ENCODE results near the gene DKKL1.

Gene DKKL1

DNA sequence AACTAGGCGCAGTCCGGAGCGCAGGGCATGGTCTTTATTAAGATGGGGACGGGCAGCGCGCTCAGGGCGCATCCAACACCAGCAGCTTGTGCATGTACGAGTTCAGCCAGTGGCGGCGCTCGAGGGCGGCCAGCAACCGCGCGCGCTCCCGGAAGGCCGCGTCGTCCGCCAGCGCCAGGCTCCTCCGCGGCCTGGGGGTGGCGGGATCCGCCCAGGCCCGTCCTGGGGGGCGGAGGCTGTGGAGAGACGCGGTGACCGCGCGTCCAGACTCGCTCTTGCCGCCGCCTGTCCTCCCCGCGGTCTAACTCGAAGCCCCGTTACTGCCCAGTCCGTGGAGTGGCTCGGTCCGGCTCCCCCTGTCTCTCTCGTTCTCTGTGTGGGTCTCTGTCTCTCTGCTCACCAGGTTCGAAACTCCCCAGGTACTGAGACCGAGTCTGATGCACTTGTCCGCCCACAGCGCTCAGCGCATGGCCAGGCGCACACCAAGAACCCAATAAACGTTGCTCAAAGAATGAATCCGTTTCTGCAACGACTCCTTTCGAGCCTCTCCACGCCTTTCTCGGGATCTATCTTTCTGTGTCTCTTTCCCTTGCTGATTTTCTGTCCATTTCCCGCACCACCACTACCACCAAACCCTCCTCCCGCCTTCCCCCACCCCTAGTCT is 58.9 kb downstream of the DKKL1 start:
- DNase-seq: peak in 1 of 2 experiments; percentile 26

DNA sequence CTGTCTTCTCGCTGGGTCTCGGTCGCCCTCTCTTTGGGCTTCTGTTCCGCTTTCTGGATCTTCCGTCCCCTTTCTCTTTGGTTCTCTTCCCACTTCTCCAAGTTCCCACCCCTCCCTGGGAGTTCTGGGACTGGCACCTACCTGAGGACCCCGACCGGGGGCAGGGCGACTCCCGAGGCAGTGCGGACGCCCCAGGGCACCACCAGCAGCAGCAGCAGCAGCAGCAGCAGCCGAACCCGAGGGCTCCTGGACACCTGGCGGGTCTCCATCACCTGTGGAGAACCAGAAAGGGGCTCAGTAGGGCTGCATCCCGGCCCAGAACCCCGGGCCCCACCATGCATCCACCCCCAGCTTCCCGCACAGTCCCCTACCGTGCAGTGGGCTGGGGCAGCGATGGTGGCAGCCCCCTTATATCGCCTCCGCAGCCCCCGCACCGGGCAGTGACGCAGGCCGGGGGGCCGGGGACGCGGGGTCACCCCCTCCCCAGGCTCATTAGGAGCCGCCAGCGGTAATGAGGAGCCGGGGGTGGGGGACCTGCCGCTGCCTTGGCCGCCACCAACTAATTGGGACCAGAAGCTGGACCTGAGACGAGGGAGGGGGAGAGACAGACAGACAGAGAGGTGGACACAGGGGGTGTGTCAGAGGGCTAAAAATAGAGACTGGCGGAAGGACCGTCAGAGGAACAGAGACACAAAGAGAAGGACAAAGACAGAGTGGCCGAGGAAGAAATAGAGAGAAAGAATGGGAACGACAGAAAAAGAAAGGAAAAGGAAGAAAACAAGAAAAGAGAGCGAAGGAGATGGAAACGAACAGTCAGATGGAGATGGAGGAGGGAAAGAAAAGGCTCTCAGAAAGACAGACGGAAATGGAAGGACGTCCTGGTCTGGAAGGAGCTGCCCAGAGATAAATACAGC is 59.7 kb downstream of the DKKL1 start, which contains the start of gene PTH2:
Gene PTH2 (minus strand): TSS at position 371 of the 914 bp plus-strand sequence. CDS start 102 bp downstream, at position 269.
- no peak for DNase-seq

DNA sequence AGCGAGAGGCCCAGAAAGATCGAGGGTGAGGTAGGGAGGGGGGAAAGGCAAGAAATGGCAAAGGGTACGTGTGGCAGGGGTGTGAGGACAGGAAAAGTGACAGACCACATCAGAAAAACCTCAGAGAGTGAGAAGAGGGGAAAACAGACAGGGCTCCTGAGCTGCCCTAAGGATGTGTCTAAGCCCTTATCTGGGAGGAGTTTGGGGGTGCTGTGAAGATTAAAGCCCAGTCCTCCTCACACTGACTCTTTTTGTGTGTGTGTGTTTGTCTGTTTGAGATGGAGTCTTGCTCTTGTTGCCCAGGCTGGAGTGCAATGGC is 60.3 kb downstream of the DKKL1 start:
- no peak for DNase-seq
